HG02973 (cell line): ENCODE results near the gene SLC12A8.

Experiments
- ATAC-seq: cut with Tn5 transposase; IDR thresholded peaks from one replicate; pipeline ENCODE4 v1.9.1; 2021; ENCODE audit warnings: moderate library complexity; ENCODE audit not compliant: unreplicated experiment

The SLC12A8 gene

DNA sequence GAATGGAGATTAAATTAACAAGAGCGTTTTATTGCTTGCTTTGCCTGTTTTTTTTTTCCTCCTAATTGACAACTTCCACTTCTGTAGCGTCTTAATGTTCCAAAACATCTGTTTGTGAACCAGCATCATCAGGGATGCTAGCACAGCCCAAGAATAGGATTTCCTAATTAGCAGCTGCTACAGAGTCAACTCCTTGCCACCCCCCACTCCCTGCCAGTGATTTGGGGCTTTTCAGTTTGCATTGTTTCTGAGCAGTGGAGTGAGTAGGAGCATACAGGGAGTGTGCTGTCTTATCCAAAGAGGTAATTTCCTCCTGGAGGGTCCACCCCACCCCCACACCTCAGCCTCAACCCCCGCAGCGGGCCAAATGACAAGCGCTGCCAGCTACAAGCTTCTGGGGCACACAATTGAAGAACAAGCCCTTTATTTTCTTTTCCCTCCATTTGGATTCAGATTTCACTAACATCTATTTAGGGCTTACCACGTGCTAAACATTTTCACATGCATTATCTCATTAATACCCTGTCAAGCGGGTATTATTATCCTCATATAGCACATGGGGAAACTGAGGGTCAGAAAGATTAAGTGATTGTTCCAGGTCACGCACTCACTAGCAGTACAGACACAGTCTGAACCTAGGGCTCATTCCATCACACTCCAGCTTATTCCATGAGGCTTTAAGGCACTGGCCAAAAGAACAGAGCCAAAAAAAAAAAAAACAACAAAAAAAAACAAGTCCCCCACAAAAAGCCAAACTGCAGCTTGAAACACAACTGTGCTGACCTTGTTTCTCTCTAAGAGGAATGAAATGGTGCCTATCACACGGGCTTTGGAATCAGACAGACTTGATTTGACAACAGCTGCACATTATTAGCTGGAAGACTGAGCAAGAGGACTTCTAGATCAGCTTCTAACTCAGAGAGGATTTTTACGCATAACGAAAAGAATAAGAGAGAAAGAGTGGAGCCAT is 173.1 kb downstream of the SLC12A8 start:
- ATAC-seq: no peak

- no peak for ATAC-seq
These were observed 174.9 kb downstream of the SLC12A8 start for GRCh38 chr3:125037498-125038150.

DNA sequence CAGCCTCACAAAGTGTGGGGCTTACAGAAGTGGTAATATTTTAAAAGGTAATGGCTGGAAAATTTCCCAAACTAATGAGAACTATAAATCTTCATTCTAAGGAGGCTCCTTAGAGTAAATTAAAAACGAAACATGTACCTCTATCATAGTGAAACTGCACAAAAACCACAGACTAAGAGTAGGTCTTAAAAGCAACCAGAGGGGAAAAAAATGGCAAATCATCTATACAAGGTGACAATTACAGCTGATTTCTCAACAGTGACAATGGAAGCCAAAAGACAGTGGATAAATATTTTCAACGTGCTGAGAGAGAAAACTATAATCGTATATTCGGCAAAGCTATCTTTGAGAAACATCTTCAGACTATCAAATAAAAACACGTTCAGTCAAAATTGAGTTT is 177.3 kb downstream of the SLC12A8 start:
- ATAC-seq: peak; percentile 79

DNA sequence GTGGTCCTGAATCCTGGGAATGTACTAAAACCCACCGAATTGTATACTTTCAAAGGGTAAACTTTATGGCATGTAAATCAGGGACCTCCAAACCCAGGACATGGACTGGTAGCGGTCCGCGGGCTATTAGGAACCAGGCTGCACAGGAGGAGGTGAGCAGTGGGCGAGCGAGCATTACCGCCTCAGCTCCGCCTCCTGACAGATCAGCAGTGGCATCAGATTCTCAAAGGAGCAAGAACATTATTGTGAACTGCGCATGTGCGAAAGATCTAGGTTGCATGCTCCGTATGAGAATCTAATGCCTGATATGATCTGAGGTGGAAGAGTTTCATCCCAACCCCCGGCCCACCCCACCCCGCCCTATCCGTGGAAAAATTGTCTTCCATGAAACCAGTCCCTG is 178.9 kb downstream of the SLC12A8 start:
- ATAC-seq: no peak

GRCh38 chr3:125033135-125033534 is 179.4 kb downstream of the SLC12A8 start:
- ATAC-seq: no peak

DNA sequence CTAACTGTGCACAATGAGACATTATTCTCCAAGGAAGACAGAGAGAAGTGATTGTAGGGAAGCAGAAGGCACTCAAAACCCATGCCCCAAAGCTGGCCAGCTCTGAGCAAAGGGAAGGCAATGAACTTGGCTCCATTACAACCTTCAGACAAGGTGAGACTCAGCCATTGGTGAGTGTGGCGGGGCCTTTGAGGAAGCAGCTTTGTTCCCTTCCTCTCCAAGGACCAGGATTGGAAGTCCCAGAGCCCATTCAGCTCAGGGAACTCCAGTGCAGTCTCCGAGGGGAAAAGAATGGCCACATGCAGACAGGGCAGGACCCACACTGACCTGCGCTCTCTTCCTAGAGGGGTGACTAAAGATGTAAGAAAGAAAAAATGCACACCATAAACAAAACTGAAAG is 179.9 kb downstream of the SLC12A8 start:
- ATAC-seq: no peak
